ENCODE measurements around the gene PLCG1.

DNA sequence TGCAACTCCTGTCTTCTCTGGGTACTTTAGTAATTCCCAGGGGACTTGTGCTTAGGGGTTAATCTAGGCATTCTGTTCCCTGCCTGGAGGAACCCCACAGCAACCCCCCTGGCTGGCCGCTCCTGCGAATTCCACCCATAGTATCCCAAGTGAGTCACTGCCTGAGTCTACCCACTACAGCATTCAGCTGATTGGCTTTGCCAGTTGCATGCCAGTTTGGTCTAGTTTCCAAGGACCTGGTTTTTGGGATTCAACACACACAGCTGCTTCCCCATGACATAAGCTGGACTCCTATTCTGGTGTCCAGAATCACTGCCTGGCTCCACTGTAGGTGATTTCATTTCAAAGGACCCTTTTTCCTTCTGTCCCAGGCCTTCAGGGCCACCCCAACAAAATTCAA, 40.3 kb downstream of the PLCG1 start:
- TF ChIP-seq CEBPB (IDR thresholded peaks at IDR 0.05; ENCODE audit: low read depth, low read length) (no peak), YY1 (IDR thresholded peaks at IDR 0.05; ENCODE audit: low read depth, low read length) (no peak), POLR2A (IDR thresholded peaks at IDR 0.05; ENCODE audit: control extremely low read depth in 1 of 2, low read depth in 2 of 2, low read length in 2 of 2) (no peak)
- TF ChIP-seq, protein P1, sequence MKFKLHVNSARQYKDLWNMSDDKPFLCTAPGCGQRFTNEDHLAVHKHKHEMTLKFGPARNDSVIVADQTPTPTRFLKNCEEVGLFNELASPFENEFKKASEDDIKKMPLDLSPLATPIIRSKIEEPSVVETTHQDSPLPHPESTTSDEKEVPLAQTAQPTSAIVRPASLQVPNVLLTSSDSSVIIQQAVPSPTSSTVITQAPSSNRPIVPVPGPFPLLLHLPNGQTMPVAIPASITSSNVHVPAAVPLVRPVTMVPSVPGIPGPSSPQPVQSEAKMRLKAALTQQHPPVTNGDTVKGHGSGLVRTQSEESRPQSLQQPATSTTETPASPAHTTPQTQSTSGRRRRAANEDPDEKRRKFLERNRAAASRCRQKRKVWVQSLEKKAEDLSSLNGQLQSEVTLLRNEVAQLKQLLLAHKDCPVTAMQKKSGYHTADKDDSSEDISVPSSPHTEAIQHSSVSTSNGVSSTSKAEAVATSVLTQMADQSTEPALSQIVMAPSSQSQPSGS (IDR thresholded peaks at IDR 0.05; ENCODE audit: low read length) = no peak
- TF ChIP-seq, protein P2, sequence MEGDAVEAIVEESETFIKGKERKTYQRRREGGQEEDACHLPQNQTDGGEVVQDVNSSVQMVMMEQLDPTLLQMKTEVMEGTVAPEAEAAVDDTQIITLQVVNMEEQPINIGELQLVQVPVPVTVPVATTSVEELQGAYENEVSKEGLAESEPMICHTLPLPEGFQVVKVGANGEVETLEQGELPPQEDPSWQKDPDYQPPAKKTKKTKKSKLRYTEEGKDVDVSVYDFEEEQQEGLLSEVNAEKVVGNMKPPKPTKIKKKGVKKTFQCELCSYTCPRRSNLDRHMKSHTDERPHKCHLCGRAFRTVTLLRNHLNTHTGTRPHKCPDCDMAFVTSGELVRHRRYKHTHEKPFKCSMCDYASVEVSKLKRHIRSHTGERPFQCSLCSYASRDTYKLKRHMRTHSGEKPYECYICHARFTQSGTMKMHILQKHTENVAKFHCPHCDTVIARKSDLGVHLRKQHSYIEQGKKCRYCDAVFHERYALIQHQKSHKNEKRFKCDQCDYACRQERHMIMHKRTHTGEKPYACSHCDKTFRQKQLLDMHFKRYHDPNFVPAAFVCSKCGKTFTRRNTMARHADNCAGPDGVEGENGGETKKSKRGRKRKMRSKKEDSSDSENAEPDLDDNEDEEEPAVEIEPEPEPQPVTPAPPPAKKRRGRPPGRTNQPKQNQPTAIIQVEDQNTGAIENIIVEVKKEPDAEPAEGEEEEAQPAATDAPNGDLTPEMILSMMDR (IDR thresholded peaks at IDR 0.05; ENCODE audit: control extremely low read depth in 1 of 3, insufficient read depth in 1 of 3, low read depth in 1 of 3, low read length in 3 of 3) = no peak
